GM19239 (cell line): Measurements from ENCODE around the gene TNS3.

Experiments used
- DNase-seq: peaks from one replicate; pipeline ENCODE4 v3.0.0; 2011; ENCODE audit warnings: low spot score; ENCODE audit not compliant: insufficient read length
- FAIRE-seq: peaks from 2 replicates; lab custom pipeline; 2011; peaks lifted over from hg19 to GRCh38; lab: Jason Lieb, UNC

Gene TNS3

DNA sequence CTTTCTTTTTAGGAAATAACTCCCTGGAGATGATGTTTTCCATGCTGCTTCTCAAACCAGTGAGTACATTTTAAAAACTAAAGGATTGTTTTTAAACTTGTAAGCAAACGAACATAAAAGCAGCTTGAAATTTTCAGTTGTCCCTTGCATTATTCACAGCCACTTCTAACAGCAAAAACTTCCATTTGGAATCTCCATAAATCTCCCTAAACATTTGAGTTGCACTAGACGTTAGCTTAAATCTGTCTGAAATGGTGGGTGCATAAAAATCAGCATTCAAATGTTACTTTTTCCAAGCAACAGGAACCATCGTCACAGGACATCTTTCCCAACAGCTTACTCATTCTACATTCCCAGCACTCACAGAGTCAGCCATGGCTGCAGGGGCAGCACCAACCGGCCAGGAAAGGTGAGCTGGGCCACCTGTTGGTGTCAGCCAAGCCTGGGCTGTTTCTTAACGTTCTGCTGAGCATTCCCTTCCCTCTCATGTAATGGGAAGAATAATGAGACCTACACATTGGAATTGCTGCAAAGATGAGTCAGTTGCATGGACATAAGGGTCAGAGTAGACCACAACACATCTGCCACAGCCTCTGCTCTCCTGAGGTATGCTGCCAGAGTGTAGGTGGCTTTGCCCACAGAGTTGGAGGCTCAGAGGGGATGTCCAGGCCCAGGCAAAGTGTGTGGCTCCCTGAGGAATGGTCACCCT is 163.2 kb downstream of the TNS3 start:
- FAIRE-seq, result no peak
- no peak for DNase-seq

DNA sequence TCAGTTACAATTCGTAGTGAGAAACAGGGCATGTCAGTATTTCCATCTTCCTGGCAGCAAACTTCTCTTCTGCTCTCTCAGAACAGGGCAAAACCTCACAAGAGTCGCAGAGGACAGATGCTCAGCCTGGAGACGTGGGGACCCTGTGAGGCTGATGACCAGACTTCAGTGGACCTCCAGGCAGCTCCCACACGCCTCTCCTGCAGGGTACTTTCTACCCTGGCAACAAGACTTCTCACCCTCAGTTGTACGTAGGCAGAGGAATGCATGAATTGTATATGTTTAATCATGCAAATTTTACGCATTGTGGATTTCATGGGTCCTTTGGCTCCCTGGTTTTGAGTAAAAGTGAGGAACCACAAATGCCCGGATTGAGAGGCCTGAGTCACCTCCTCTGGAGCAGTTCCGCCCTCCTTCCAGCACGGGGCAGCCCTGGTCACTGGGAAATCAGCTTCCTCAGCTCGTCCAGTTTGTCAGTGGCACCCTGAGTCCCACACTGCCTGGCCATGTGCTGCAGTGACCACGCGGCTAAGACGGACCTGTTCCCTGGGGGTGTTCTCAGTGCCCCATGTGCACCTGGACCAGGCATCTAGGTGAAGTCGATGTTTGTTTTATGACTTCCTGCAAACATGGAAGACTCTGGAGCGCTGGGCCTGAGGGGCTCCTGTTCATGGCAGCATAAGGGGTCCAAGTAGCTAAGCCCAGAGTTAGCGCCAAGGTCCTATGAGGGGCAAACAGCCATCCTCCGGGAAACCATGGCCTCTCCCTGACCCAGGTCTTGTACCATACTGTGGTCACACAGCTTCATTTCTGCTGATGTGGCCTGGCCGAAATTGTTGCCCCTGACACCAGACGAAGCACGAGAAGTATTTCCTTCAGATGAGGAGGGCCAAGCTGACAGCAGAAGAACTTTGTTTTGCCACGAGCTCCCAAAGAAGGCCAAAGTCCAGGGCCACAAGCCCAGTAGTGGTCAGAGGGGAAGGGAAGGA is 165.1 kb downstream of the TNS3 start:
- DNase-seq (no peak), FAIRE-seq (no peak)

- no peak for DNase-seq
- FAIRE-seq, result no peak
Measured at GRCh38 chr7:47415318-47416212, 166.3 kb downstream of the TNS3 start.

DNA sequence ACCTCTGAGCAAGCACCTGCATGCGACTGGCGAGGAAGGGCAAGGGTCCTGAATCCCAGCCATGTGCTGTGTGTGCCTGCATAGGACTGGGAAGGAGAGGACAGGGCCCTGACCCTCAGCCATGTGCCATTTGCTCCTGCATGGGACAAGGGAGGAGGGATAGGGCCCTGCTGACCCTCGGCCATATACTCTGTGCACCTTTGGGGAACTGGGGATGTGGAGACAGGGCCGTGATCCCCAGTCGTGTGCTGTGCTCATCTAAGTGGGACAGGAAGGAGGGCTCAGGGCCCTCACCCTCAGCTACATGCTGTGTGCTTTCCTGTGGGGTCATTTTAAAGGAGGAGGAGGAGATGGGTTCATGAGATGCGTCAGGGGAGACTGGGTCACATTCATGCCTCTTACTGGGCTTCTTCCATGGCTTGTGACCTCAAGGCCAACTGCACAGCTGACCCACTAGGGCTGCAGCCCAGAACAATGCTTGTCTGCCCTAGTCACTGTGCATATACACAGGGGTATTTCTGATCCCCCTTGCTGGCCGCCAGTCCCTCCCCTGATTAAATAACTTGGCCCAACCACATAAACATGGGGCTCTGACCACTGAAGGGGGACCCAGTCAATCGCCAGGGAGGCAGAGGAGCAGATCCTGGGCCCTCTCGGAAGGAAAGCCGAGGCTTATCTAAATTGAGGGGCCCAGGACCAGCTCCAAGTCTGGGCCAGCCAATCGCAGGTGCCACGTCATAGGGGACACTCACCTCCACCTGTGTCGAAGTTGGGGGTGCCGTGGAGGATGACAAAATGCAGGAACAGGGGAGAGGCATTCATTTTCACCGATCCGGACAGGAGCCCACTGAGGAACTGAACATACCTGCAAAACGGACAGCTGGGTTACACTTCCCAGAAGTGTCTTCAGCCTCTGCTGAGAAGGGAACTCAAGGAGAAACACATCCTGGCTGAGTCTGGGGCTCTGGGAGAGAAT is 167.3 kb downstream of the TNS3 start:
- no peak for DNase-seq
- FAIRE-seq, result no peak

DNA sequence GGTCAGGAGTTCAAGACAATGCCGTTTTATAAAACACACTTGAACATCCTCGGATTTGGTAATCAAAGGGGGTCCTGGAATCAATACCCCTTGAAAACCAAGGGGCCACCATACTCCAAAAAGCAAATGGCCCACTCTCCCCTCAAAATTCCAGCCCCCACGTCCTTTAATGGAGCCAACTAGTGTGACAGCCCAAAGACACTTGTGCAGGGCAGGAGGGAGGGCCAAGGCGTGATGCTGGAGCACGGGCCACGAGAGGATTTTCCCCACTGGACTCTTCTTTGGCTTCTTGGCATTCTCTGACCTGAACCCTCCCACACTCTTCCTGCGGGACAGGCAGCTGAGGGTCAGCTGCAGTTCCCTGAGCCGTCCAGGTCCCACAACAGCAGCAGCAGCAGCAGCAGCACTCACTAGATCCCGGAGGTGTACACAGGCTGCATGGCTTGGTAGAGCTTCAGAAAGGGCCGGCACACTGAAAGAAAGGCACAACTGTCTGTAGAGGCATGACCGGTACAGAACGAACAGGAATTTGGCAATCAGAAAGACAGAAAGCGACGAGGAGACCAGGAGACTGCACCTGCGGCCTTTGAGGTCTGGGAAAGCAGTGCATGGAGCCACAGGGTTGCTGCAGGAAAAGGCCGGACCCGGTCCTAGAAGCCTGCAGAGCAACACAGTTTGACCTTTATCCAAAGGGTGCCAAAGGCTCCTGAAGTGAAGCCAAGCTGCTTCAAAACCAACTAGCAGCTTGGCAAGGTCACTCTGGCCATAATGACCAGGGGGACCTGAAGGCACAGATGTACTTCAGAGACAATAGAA is 168.2 kb downstream of the TNS3 start:
- DNase-seq (no peak), FAIRE-seq (no peak)

DNA sequence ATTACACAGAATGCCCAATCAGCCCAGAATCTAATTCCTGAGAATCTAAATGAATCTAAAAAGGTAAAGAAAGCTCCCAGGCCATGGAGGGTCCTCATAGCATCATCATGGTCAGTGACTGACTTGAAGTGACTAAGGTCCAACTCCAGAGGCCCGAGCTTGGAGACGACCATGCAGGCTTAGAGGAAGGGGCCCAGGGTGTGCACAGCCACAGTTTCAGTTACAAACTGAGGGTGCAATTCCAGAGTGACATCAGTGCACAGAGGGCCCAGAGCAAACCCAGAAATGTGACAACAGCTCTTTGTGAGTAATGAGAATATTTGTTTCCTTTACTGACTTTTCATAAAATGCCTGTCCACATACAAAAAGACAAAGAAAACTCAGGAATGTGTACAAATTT is 170.0 kb downstream of the TNS3 start:
- FAIRE-seq, result no peak
- no peak for DNase-seq

DNA sequence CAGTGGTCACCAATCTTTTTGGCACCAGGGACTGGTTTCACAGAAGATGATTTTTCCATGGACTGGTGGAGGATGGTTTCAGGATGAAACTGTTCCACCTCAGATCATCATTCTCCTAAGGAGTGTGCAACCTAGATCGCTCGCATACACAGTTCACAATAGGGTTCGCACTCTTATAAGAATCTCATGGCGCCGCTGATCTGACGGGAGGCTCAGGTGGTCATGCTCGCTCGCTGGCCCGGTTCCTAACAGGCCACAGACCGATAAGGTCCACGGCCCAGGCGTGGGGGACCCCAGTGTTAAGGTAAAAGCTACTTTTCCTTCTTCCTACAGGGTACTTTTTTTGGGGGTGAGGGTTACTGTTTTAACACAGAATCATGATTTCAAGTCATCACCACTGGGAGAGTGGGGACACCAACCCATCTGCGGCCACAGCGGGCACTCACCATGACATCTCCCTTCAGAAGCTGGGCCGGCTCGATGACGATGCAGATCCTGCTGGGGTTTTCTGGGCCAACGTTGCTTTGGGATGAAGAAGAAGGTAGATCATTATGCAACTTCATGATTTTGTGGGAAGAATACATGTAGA is 170.5 kb downstream of the TNS3 start:
- DNase-seq (no peak), FAIRE-seq (no peak)

DNA sequence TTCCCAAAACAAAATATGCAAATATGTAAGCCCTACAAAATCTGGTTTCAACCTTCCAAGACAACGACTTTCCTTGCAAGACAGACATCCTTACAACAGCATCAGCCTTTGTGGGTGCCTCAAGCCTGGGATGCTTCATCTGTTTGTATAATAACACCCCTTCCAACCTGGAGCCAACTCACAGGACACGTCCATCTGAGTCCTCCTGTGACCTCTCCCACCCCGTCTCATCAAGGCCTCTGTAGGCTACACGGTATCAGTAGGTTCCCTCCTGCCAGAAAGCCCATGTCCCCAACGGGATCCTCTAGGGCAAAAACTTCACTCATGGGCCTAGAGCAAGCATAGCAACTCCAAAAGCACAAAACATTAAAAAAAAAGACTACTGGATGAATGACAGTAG is 173.2 kb downstream of the TNS3 start:
- FAIRE-seq (no peak), DNase-seq (no peak)

DNA sequence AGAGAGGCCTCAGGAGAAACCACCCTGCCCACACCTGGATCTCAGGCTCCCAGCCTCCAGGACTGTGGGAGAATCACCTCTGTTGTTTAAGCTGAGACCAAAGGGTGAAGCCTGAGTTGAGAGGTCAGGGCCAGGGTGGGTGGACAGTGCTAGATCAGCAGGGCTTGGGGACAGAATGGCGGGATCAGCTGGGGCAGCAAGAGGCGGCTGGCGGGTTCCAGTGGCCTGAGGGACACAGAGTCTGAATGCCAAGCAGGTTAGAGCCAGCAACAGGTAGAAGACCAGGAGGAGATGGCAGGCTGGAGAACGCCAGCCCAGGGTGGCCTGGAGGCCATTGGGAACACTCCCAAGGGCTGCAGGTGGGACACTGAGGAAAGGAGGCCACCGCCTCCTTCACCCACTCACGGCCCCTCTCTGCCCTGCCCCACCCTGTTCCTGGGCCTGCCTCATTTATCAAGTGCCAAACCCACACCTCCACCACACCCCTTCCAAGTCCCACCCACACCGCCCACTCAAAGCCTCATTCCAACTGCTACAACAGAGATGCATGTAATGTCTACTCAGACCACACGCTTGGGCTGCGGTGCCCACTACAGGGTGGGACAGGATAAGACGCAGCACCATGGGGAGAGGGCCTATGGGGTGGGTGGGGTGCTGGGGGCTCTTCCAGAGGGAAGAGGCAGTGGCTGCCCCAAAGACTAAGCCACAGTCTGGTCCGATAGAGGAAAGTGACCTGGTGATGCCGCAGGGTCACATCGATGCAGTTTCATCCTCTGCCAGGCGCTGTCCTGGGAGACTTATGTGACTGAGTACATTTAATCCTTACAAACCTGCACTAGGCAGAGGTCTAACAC is 173.9 kb downstream of the TNS3 start:
- no peak for DNase-seq
- FAIRE-seq, result no peak

- no peak for DNase-seq
- FAIRE-seq, result no peak
Measured at GRCh38 chr7:47407136-47407535, 174.8 kb downstream of the TNS3 start.

DNA sequence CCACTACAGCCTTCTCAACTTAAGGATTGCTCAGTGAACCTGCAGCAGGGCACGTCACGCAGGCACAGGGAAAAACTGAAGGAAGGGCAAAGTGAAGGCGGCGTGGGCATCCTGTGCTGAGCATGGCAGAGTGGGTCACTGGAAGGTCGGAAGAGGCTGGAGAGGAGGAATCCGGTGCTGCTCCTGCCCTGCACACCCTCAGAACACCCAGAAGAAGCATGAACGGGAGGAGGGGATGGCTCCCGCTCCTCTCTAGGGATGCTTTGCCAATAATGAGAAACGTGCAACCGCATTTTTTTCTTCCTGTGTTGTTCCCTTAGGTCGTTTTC is 175.1 kb downstream of the TNS3 start:
- FAIRE-seq, result no peak
- DNase-seq, result no peak

DNA sequence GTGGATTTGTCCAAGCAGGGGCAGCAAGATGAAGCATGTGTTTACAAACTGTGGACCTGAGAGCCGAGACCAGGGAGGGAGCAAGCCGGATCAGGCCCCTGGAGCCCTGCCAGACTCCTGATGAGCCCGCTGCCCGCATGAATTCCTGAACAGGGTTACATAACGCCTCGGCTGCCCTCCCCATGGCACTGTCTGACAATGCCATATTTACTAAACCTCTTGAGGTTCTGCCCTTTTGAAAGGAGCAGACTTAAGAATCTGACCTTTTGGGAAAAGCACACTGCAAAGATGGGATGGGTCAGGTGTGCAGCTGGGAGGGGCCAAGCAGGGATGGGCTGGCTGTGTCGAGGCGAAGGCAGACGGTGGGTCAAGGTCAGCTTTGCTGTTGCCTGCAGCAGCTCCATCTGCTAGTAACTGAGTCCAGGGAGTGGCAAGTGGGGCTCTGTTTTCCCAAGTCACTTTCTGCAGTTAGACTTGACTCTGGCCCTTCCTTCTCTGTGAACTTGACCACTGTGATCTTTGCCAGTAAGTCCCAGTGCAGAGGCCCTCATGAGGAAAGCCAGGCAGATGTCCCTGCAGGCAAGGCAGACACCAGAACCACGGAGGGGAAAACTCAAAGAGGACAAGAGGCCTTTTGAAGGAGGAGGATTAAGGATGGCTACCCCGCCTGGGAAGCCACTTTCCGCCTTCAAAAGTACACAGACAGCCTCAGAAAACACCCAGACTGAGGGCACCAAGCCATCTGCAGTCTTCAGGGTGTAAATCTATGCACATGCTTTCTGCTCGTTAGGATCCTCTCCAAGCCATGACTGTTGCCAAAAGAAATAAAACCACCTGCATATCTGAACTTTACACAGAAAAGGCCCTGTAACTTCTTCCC is 175.8 kb downstream of the TNS3 start:
- DNase-seq (no peak), FAIRE-seq (no peak)

DNA sequence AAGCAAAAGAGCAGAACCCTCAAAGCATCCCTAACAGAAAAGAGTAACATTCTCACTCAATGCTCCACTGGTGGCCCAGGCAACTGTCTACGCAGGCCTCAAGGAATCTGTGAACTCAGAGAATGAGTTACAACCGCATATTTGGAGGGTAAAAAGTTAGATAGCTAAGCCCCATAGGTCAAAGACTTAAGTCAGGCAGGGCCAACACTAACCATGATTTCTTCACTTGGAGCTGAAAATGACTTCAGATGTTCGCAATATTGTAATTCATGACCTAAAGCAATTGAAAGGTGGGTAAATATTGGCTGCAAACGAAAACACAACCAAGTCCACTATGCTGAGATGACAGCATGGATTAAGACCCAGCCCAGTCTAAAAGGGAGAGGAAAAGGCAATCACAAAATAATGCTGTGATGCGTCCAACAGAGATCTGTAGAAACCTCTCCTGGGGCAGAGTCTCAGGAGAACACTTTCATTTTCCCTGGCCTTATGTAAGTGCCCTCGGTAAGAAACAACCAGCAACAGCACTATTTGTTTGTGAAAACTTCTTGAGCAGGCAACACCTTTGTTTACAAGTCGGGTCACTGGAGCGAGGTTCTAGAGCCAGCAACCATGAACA is 176.5 kb downstream of the TNS3 start:
- no peak for FAIRE-seq
- DNase-seq, result no peak

- FAIRE-seq (no peak), DNase-seq (no peak)
Measured at GRCh38 chr7:47404010-47404409, 177.9 kb downstream of the TNS3 start.

DNA sequence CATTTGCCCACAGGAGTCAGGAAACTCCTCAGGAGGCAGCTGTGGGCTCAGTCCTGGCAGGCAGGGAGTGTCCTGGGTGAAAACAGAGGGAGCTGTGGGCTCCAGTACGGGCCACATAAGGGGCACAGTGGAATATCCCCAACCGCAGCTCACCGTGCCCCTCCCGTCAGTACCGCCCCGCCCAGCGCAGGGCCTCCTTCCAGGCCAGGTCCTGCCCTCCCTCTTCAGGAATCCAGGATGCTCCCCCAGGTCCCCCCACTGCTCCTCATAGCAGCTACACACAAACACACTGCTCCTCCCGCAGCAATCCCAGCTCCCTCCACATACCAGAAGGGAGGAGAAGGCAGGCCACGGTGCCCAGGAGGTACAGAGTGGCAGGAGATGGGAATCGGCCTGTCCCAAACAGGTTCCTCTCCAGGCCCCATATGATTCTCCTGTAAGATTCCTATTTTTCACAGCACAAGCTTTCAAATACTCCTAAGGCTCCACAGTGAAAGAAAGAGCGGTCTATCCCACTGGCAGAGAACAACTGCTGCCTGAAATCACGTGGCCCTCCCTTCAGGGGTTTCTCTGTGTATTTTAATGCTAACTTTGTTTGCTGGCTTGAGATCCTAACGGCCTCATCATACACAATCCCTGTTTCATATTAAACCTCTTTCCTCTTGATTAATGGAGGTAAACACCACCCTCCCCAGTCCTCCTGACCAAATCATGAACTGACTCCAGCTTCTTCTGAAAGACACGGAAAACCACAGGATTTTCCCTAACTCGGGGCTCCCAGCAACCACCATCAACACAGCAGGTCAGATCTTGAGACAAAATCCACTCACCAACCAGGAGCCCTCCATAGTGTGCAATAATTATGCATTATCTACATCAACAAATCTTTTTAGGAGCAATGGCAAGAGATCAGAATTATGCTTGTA is 178.7 kb downstream of the TNS3 start:
- DNase-seq, result no peak
- no peak for FAIRE-seq
